IPS-18c (cell line): ENCODE data around the gene LRBA.
"Not testable (repeated sequence)": the region's sequence is repeated elsewhere in the genome, so short reads cannot be mapped to it uniquely, and the experiment has no call there.

ENCODE experiments used
- H3K4me3 ChIP-seq: 2 replicates; pipeline ENCODE4 v1.7.0; 2013; ENCODE audit warnings: low read depth, mild to moderate bottlenecking, low read length, moderate library complexity; ENCODE audit not compliant: insufficient read depth
- H3K9me3 ChIP-seq: one replicate; pipeline ENCODE4 v1.6.1; 2013; ENCODE audit warnings: mild to moderate bottlenecking, low read length, moderate library complexity; ENCODE audit not compliant: control insufficient read depth, insufficient read depth

LRBA gene

DNA sequence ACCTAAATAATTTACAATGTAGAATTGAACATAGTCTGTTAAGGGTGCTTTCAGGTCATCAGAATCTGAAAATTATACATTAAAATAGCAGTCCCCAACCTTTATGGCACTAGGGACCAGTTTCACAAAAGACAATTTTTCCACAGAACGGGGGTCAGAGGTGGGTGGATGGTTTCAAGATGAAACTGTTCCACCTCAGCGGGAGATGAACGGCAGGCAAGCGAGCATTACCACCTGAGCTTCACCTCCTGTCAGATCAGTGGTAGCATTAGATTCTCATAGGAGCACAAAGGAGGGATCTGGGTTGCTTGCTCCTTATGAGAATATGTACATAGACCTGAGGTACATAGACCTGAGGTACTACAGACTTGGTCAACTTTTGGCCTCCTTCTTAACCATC, 29.0 kb downstream of the LRBA start:
- H3K9me3 ChIP-seq = no peaks in the 10 kb centered on the region
- no peak overlapping the region for H3K4me3 ChIP-seq

GRCh38 chr4:150983851-150984250, 31.2 kb downstream of the LRBA start:
- no peaks in the 10 kb centered on the region for H3K9me3 ChIP-seq
- H3K4me3 ChIP-seq = no peak overlapping the region

- Histone ChIP-seq H3K4me3 (no peak overlapping the region), H3K9me3 (no peaks in the 10 kb centered on the region)
Observed at GRCh38 chr4:150982557-150983233, 32.4 kb downstream of the LRBA start.

DNA sequence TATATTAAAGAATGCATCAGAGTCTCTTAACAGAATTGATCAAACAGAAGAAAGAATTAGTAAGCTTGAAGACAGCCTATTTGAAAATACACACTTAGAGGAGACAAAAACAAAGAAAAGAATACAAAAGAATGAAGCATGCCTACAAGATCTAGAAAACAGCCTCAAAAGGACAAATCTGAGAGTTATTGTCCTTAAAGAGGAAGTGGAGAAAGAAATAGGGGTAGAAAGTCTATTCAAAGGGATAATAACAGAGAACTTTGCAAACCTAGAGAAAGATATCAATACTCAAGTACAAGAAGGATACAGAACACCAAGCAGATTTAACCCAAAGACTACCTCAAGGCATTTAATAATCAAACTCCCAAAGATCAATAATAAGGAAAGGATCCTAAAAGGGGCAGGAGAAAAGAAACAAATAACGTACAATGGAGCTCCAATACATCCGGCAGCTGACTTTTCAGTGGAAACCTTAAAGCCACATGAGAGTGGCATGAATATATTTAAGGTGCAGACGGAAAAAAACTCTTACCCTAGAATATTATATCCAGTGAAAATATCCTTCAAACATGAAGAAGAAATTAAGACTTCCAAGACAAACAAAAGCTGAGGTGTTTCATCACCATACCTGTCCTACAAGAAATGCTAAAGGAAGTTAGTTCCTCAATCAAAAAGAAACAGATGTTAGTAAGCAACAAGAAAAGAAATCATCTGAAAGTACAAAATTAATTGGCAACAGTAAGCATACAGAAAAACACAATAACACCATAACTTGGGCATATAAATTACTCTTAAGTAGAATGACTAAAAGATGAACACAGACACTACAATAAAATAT, 36.1 kb downstream of the LRBA start:
- Histone ChIP-seq H3K9me3 (no peaks in the 10 kb centered on the region), H3K4me3 (no peak overlapping the region)

- Histone ChIP-seq H3K9me3 (no peaks in the 10 kb centered on the region), H3K4me3 (no peak overlapping the region)
Observed at GRCh38 chr4:150976478-150977118, 38.5 kb downstream of the LRBA start.

DNA sequence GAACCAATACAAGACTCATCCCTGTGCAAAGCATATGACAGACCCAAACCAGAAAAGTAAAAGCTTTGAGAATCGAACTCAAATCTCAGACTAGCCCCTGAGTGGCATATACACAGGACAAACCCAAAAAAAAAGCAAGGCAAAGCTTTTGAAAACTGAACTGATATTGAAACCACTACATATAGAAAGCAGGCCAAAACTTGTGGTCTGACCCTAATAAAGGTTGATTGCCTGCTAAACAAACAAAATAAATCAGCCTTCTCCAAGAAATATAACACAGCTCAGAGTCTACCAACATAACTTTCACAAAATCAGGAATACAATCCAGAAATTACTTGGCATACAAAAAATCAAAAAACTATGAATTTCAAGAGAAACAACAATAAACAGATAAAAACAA, 40.3 kb downstream of the LRBA start:
- no peak overlapping the region for H3K4me3 ChIP-seq
- H3K9me3 ChIP-seq = no peaks in the 10 kb centered on the region

DNA sequence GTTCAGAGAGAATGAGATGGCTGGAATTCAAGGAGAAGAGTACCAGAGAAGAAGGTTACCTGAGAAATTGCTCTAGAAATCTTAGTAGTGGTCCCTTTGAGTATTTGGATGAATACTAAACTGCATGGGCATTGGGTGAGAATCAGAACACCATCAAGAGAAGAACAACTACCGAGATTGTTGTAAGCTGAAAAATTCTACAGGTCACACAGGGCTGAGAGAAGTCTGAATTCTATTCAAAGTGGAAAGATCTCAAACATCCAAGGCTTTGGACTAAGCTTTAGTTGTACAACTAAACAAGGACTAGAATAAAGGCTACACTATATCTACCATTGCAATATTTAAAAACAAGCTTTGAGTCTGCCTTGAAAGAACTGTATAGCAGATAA, 40.8 kb downstream of the LRBA start:
- Histone ChIP-seq H3K4me3 (no peak overlapping the region), H3K9me3 (no peaks in the 10 kb centered on the region)

DNA sequence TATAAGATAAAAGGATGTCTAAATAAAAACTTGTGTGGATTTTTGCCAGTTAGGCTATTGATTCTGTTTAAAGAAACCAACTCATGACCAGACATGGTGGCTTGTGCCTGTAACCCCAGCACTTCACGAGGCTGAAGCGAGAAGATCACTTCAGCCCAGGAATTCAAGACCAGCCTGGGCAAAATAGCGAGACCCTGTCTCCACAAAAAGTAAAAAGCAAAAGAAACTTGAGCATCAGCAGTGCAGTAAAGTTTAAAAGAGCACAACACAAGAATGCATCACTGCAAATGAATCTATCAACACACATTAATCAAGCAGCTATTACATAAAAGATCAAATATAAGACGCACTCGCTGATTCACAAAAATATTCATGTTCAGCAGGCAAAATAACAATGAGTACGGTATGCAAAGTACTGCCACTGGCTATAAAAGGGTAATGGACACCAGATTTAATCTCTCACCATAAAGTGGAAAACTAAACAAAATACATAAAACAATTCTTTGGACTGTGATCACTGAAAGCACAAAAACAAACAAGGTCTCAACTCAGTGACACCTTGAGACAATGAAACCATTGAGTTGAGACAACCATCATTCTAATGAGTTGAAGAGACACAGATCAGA, 41.3 kb downstream of the LRBA start:
- no peaks in the 10 kb centered on the region for H3K9me3 ChIP-seq
- no peak overlapping the region for H3K4me3 ChIP-seq

DNA sequence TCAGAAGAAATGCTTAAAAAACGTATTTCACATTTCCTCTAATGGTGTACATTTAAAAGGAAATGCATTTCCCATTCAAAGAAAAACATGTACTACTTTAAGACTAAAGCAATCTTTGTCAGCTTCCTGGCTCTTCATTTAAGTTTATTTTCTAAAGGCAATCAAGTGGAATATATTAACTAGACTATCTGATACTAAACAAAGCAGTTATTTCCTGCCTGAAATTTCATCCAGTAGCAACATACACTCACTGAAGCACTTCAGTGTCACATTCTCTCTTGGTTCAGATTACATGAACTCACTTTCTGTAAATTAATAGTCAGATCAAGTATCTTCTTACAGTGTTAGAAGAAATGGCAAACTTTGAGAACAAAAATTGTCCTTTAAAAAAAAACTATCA, 42.5 kb downstream of the LRBA start:
- no peaks in the 10 kb centered on the region for H3K9me3 ChIP-seq
- H3K4me3 ChIP-seq = no peak overlapping the region

GRCh38 chr4:150971901-150972300, 43.2 kb downstream of the LRBA start:
- no peak overlapping the region for H3K4me3 ChIP-seq
- H3K9me3 ChIP-seq = no peaks in the 10 kb centered on the region

GRCh38 chr4:150970685-150971151, 44.4 kb downstream of the LRBA start:
- no peak overlapping the region for H3K4me3 ChIP-seq
- no peaks in the 10 kb centered on the region for H3K9me3 ChIP-seq

- no peak overlapping the region for H3K4me3 ChIP-seq
- H3K9me3 ChIP-seq = peaks cover 3% of the 10 kb centered on the region
Observed at GRCh38 chr4:150964754-150965153, 50.3 kb downstream of the LRBA start.

- not testable (repeated sequence) for H3K9me3 ChIP-seq, H3K4me3 ChIP-seq
Observed at GRCh38 chr4:150963602-150964345, 51.3 kb downstream of the LRBA start.

DNA sequence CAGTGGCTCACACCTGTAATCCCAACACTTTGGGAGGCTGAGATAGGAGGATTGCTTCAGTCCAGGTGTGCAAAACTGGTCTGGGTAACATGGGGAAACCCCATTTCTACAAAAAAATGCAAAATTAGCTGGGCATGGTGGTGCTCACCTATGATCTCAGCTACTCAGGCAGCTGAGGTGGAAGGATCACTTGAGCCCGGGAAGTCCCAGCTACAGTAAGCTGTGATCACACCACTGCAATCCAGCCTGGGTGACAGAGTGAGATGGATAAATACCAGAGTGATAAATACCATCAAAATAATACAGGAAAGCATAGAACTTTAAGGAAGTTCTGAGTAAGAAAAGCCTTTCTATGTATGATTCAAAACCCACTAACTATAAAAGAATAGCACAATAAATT, 52.8 kb downstream of the LRBA start:
- Histone ChIP-seq H3K4me3 (no peak overlapping the region), H3K9me3 (peaks cover 11% of the 10 kb centered on the region)

DNA sequence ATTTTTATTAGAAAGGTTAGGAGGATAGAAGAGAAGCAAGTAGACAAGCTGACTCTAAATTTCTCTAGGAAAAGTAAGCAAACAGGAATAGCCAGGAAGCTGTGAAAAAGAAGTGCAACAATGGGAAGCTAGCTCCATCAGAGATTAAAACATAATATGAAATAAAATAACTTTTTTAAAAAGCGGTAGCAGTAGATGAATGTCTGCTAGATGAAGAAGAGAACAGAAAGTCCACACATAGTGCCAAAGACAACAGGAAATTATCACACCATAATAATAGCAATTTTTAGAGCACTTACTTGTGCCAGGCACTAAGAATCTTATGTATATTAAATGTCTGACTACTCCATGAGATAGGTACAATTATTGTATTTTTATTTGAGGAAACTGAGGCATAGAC, 53.5 kb downstream of the LRBA start:
- Histone ChIP-seq H3K4me3 (no peak overlapping the region), H3K9me3 (peaks cover 13% of the 10 kb centered on the region)

DNA sequence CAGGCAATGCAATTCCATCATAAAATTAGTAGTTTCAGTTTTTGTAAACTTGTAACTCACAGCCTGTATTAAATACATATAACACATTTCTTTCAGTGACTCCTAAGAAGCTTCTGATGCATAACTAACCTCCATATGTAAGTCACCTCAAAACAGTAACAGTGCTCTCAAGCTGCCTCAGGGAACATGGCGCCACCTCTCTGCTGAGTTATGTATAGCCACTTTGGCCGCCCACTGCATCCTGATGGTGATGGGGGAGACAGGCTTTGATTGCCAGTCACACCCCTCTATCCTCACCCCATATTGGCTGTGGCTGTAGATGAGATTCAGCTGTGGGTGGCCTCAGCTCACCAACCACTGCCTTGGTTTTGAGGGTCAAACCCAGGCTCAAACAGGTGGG, 54.3 kb downstream of the LRBA start:
- Histone ChIP-seq H3K4me3 (no peak overlapping the region), H3K9me3 (peaks cover 13% of the 10 kb centered on the region)

DNA sequence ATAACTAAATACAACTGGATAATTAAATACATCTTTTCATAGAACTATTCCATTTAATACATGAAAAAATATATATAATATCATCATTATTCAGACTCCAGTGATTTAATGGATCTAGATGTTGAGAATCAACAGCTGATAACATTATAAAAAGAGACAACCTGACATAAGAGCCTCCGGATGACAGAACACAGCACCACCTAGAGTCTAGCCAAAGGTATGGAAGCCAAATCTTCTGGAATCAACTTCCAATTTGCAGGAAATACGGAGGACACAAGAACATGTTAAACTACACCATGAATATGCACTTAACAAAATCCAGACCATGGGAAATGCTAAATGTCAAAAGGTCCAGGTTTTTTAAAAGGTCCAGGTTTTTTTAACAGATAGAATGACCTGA, 55.0 kb downstream of the LRBA start:
- H3K4me3 ChIP-seq = no peak overlapping the region
- H3K9me3 ChIP-seq = peaks cover 18% of the 10 kb centered on the region
